ENCODE results near the gene PROS1.
"Not testable (repeated sequence)": the region's sequence is repeated elsewhere in the genome, so short reads cannot be mapped to it uniquely, and the experiment has no call there.

The PROS1 gene

DNA sequence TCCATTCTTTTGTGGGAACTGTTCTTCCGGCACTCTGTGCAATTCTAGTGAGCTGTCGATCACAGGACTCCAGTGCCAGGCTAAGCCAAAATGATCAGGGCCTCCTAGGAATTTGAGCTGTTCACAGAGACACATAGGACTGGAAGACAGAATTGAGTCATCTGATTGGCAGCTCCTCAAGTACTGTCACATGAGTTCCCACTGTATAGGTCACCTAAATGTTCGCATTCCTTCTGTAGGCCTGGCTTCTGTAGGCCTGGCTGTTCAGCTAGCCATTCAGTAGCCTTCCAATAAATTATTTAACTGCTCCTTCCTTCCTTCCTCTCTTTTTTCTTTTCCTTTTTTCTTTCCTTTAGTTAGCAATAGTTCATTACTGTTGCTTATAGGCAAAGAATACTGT lies 4.3 kb downstream of the PROS1 start:
- no peak for DNase-seq (ENCODE audit: low spot score)

DNA sequence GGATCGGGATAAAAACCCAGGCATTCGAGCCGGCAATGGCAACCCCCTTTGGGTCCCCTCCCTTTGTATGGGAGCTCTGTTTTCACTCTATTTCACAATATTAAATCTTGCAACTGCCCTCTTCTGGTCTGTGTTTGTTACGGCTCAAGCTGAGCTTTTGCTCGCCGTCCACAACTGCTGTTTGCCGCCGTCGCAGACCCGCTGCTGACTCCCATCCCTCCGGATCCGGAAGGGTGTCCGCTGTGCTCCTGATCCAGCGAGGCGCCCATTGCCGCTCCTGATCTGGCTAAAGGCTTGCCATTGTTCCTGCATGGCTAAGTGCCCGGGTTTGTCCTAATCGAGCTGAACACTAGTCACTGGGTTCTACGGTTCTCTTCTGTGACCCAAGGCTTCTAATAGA lies 8.6 kb downstream of the PROS1 start:
- DNase-seq (ENCODE audit: low spot score), result not testable (repeated sequence)

DNA sequence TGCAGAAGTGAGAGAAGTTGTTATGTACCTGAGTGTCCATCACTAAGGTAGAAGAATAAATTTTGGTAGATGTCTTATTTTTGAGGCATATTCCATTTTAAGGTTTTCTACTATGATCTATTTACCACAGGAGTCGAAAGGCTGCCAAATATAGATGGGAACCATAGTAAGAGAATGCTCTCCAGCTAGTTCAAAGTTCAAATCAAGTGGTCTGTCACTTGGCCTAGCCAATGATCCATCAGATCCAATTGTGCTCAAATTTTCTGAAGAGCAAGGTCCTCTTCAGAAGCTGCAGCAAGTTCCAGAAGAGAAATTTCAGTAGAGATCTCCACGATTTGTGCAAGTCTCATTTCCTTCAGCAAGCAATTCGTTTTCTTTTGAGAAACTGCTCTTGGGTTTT lies 10.9 kb downstream of the PROS1 start:
- no peak for DNase-seq (ENCODE audit: low spot score)

DNA sequence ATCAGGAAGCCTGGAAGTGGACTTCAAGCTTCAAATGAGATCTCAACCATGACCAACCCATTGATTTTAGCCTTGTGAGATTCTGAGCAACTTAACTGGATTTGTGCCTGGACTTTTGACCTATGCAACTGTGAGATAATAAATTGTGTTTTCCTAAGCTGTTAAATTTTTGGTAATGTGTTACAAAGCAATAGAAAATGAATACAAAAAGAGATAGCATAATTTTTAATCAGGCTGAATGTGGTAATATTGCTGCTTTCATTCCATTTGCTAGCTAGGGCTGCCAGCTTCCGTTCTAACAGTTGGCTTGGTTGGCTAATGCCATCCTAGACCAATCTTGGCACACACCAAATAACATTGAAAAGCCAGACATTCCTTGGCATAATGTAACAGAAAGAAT lies 12.2 kb downstream of the PROS1 start:
- DNase-seq (ENCODE audit: low spot score), result no peak

DNA sequence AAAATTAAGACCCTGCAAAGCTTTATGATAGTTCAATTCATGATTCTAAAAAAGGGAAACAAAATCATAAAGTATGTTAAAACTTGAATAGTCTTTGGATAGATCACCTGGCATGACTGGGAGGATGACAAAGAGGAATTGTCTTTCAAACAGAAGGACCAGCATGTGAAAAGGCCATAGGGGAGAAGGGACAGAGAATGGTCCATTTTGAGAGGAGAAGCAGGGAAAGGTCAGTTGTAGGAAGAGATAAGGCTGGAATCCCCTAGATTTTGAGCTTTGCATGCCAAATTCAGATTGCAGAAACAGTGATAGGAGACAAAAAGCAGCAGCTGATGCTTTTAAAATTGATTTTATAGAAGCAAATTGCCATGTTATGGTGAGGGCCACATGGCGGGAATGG lies 12.7 kb downstream of the PROS1 start:
- DNase-seq (ENCODE audit: low spot score), result no peak

DNA sequence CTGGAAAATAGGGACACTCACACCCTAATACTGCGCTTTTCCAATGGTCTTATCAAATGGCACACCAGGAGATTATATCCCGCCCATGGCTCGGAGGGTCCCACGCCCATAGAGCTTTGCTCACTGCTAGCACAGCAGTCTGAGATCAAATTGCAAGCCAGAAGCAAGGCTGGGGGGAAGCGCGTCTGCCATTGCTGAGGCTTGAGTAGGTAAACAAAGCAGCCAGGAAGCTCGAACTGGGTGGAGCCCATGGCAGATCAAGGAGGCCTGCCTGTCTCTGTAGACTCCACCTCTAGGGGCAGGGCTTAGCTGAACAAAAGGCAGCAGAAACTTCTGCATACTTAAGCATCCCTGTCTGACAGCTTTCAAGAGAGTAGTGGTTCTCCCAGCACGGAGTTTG lies 23.7 kb downstream of the PROS1 start:
- DNase-seq (ENCODE audit: low spot score), result not testable (repeated sequence)

DNA sequence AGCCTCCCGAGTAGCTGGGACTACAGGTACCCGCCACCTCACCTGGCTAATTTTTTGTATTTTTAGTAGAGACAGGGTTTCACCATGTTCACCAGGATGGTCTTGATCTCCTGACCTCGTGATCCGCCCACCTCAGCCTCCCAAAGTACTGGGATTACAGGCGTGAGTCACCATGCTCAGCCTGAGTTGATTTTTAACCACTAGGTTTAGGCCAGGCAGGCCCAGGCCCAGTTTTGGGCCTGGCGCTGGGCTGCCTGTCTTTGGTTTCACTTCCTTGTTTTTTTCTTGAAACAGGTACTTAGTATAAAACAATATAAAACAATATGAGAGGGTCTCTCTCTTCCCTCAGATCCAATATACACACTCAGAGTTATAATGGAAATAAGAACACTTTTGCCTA lies 36.2 kb downstream of the PROS1 start:
- not testable (repeated sequence) for DNase-seq (ENCODE audit: low spot score)

DNA sequence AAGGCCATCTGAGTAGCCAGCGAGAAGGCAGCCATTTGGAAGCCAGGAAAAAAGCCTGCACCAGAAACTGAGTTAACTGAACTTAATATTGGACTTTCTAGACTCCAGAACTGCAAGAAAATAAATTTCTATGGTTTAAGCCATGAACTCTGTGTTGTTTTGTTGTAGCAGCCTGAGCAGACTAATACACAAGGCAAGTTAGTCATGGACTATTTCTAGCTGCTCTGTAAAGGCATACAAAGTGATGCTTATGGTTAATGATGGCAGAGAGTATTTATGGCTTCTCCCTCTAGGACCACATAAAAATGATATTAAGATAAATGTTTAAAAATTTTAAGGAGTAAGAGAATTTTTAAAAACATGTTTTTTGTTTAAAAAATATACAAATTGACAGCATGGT lies 37.1 kb downstream of the PROS1 start:
- DNase-seq (ENCODE audit: low spot score), result no peak

DNA sequence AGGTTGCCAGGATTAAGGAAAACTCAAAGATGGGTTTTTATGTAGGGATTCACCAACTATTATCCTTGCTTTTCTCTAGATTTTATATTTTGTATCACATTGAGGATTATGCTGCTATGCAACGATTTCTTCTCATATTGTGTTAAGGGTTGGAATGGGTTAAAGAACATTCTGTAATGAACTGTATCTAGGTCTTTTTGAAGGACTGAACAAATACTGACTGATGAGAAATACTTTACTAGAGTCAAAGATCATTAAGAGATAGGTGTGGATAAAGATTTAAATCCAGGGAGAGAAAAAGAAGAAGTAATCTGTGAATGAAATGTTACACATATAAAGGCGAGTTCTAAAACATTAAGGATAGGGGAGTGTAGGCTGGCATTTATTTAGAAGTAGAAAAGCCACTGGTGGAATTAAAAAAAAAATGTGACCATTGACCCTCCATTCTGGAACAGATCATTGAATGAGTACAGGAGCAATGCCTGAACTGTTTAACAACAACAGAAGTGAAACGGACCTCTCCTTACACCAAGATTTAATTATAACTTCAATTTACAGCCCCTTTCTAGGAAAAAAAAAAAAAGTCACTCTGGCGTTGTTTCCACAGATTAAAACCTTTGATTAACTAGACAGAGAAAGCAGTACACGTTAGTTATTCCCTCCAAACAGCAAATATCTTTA lies 39.2 kb downstream of the PROS1 start:
- no peak for DNase-seq (ENCODE audit: low spot score)

DNA sequence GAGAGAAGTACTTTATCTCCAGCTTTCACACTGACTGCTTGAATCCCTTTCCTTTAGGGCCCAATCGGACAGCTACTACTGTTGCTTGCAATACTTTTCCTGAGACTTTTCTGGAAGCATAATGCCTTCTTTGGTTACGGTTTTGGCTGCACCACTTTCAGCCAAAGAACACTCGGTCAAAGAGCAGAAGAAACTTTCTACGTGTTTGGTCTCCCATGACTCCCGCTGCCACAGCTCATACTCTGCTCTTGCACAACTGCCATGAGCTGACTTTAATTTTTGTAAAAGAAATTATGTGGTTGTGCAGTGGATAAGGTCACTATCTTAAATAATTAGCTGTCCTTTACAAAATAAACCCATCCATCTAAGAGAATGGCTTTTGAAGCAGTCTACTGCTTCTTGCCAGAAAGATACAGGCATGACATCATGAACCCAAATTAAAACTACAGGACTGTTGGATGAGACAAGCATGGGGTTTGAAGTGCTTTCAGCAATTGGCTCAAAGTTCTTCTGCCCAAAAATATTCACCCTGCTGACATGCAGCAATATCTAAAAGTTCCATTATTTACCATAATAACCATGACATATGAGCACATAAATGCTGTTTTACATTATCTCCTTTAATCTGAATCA lies 42.0 kb downstream of the PROS1 start:
- no peak for DNase-seq (ENCODE audit: low spot score)

DNA sequence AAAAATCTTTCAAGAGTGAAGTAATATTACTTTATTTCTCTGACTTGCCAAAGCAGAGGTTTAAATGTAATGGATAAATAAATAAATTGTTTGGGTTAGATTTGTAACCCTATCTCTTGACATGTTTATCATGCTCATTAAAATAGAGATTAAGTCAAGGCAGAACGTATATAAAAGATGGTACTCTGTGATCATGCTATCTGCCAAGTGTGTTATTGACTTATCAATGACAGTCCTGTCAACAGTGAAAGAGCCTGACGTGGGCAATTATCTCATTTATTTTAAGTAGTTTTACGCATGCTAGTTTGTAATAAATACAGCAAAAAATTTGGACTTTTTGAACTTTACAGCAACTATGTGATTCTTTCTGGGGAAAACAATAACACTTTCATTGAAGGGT lies 43.7 kb downstream of the PROS1 start:
- no peak for DNase-seq (ENCODE audit: low spot score)

DNA sequence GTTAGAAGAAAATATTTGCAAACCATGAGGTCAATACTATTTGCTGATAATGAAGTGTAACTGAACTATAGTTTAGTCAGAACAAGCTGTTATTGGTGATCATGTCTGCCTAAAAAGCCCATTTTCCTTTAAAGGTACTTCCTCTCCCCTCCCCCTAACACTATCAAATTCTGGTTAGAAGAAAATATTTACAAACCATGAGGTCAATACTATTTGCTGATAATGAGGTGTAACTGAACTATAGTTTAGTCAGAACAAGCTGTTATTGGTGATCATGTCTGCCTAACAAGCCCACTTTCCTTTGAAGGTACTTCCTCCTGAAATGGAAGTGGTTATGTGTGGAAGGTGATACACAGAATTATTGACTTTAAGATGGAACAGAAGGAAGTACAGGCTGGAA lies 46.9 kb downstream of the PROS1 start:
- no peak for DNase-seq (ENCODE audit: low spot score)

DNA sequence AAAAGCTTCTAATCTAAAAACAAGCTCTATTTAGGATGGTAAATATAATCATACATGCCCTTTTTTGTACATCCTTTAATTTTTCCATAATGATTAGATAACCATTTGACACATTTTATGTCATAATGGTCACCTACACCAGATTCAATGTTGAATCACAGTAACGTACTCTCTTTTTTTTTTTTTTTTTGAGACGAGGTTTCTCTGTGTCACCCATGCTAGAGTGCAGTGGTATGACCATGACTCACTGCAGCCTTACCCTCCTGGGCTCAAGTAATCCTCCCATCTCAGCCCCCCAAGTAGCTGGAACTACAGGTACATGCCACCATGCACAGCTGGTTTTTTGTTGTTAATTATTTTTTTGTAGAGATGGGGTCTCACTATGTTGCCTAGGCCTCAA lies 49.2 kb downstream of the PROS1 start:
- no peak for DNase-seq (ENCODE audit: low spot score)

DNA sequence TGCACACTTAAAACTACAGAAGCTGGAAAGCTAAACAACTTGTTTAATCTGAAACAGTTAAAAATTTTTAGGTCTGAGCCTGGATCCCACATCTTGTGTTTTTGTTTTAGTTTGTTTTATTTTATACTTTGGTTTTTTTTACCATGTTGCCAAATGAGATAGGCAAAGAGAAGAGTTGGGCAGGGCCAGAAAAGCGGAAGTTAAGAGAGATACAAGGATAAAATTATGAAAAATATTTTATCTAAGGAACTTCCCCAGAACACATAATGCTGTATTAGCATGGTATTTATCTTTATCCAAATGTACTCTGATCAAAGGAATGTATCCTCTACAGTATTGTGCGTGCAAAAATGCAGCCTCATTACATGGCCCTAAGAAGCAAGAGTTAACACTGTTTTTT lies 50.7 kb downstream of the PROS1 start:
- no peak for DNase-seq (ENCODE audit: low spot score)

DNA sequence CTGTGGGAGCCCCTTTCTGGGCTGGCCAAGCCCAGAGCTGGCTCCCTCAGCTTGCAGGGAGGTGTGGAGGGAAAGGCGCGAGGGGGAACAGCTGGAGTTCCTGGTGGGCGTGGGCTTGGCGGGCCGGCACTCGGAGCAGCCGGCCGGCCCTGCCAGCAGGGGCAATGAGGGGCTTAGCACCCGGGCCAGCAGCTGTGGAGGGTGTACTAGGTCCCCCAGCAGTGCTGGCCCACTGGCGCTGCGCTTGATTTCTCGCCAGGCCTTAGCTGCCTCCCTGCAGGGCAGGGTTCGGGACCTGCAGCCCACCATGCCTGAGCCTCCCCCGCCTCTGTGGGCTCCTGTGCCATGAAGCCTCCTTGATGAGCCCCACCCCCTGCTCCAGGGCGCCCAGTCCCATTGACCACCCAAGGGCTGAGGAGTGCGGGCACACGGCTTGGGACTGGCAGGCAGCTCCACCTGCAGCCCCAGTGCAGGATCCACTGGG lies 56.1 kb downstream of the PROS1 start:
- DNase-seq (ENCODE audit: low spot score), result not testable (repeated sequence)

DNA sequence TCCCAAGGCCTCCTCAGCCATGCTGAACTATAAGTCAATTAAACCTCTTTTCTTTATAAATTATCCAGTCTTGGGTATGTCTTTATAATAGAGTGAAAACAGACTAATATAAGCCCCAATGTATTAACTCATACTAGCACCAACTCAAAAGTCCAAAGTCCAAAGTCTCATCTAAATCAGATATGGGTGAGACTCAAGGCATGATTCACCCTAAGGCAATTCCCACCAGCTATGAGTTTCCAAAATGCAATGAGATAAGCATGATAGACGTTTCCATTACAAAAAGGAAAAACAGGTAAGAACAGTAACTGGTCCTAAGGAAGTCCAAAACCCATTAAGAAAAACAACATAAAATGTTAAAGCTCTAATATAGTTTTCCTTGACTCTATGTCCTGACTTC lies 60.1 kb downstream of the PROS1 start:
- DNase-seq (ENCODE audit: low spot score), result not testable (repeated sequence)

DNA sequence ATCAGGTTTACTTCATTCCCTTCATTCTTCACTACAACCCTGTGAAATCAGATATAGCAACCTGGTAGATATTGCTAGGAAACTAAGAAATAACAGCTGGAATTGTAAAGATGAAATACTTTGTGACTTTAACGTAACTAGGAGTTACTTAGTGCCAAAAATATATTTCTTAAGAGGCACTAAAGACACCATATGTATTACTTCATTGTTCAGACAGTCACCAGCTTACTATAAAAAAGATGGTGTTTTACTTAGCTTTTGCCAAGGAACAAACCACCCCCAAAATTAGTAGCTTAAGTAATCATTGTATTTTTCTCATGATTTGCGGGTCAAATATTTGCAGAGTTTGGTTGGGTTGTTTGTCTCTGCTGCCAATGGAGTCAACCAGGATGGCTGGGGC lies 62.5 kb downstream of the PROS1 start:
- no peak for DNase-seq (ENCODE audit: low spot score)

DNA sequence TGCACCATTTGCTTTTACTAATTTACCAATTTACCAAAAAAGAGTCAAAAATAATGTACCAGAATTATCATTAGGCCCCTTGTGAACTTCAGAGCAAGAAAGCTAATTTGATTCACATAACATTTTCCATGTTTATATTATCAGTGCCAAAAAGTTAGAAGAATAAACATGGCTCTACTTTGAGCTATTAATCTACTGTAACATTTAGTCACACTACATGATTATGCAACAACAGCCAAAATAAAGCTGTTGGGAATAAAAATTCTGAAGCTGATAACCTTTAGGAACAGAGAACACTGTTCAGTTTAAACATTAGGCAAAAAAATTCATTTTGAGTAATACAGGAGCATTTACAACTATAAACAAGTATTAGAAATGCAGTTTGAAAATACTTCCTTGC lies 63.6 kb downstream of the PROS1 start:
- DNase-seq (ENCODE audit: low spot score), result no peak

DNA sequence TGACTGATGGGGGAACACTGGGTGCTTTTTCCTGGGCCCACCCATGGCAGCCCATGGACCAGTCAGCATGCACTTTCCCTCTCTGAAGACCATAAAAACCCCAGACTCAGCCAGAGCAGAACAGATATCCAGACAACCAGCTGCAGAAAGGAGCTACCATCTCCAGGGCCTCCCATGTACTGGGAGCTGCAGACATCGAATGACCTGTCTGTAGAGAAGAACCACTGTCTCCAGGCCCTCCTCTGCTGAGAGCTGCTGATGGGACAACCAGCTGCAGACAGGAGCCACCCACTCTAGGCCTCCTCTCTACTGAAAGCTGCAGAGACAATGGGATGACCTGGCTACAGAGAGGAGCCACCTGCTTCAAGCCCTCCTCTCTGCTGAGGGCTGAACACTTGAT lies 66.6 kb downstream of the PROS1 start:
- DNase-seq (ENCODE audit: low spot score), result no peak

DNA sequence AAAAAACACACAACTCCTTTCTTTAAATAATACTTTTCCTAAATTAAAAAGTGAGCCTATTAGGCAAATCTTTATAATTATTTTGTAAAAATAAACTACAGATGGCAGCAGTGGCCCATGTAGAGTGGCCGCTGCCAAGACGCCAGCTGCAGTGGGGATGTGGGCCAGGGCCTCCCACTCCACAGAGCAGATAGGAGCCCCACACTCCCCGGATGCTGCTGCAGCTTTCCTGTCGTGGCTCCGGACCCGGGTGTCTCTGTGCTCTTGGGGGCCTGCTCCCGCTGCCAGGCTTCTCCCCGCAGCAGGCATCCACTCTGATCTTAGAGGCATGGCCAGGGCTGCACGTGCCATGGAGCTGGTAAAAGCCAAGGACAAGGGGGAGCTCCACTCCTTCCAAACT lies 67.5 kb downstream of the PROS1 start:
- DNase-seq (ENCODE audit: low spot score), result no peak

DNA sequence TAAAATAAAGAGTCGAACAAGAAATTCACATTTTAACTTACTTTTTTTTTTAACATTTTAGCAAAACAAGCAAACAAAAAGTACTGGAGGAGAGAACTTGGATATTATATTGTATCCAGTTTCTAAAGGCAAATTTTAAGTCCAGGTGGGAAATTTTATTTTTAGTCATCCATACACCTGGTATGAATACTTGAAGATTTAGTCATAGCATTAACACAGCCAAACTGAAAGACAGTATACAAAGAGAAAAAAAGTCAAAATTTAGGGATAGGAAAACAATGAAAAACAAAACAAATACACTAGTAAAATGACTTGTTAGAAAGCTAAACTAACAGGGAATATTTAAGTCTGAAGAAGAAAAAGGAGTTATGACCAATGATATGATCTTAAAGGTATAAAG lies 69.1 kb downstream of the PROS1 start:
- DNase-seq (ENCODE audit: low spot score), result no peak

DNA sequence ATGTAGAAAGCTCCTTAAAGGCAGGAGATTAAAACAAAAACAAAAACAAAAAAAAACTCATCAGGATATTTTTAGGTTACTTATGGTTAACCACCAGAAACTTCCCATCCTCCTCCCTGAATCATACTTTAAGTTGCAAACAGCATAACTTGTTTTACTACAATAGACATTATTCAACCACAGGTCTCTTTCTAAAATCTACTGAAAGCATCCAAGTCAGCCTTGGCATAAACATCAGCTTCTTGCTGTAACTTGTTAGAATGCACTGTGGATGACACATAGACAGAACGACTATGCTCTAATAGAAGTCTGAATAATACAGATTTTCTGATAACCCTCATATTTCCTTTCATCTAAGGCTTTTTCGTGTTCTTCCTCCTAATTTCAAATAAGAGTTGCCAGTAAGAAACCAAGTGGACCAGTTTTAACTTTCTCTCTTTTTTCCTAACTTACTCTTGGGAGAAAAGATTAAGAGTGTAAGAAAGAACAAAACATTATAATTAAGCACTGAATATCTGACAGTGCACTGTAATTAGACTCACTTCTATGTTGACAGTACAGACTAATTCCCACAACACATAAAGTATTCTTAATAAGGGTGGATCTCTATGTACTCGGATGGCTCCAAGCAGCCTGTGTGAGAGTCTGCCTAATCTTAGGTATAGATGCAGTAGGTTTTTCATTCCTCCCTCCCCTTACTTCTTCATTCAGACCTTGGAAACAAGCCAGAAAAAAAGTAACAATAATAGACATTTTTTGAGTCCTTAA lies 95.3 kb downstream of the PROS1 start:
- not testable (repeated sequence) for DNase-seq (ENCODE audit: low spot score)

DNA sequence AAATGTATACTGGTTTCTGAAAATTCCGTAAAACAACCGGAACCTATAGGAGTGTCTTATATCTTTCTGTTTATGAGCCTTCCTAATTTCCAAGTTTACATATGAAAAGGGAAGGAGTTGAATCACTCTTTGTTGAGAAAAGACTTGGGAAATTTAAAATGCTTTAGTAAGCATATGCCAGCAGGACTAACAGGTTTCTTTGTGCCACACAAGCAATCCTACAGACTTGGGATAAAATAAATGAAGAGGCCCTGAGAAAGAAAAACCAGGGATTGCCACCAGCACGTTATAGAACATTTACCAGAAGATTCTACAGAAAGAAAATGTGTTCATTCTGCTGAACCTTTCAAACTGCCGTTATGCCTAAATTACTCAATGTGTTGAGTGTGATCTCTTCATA lies 96.3 kb downstream of the PROS1 start:
- DNase-seq (ENCODE audit: low spot score), result not testable (repeated sequence)
